Hematopoietic multipotent progenitor cell treated with erythropoietin and hydrocortisone succinate and interleukin-3 and kit ligand, for 4 days (in vitro differentiated cells): ENCODE data around the gene FLT3.

Experiments
- DNase-seq: peaks from one replicate; pipeline ENCODE4 v3.0.0-alpha.2; 2015

Gene FLT3

DNA sequence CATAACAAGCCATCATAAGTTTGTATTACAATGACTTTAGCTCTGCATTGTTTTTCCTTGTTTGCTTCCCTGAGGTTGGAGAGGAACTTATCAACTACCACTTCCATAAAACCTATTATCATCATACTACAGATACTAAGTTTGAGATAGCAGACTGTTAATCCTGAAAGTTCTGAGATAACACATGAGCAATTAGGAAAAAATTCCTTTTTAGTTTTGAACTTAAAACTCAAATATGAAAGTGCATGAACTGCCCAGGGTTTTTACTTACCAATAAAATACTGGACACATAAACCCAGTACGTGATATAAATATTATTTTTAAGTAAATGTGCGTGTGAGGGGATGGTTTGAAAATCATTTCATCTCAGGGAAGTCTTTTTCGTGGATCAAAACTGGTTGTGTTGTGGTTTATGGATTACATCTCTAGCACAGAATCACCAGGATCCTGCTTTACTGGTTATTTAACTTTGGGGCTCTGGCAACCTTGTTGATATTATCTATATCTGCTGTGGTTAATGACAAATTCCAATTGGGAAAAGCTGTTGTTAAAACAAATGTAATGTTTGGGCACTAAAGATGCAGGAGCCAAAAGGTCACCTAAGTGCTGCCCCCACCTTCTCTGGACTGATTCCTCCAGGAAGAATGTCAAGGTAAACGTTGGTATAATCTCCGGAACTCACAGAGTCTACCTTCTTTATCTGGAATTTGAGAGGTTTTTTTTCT lies 143.6 kb downstream of the FLT3 start:
- no peak for DNase-seq

DNA sequence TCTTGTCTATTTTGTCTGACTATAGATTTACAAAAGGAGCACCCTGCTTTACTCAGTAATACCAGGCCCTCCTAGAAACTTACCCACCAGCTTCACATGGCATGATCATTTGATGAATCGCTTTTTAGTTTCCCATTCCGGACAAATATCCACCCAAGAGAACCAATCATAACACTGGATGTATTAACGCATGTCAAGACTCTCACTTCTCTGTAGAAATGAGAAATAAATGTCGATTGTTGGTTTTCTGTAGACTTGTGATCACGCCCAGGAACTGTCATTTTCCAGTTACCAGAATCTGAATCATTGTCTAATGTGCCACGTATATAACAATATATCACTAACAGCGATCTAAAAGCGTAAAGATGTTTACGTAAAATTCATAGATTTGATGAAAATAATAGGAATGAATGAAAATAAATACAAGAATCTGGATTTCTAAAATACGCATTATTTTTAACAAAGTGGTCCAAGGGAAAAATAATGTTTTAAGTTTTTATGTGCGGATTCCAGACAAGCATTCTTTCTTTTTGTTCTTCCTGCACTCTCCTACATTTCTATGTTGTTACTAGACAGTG lies 145.3 kb downstream of the FLT3 start:
- no peak for DNase-seq

DNA sequence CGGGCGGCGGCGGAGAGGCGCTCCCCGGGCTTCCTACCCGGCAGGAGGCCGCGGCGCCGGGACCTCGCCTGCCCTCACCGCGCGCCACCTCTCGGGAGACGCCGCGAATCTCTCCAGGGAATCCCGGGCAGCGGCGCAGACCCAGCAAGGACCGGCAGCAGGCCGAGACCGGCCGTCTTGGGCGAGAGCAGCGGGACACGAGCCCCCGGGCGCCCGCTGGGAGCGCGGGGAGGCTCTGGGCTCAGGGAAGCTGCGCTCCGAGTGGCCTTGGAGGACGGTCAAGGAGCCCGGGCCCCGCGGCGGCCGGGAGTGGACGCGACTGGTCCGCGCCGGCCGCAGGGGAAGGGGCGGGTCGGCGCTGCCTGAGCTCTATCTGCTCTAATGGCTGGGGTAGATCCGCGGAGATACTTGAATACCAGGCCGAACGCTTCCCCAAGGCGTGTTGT lies 145.9 kb downstream of the FLT3 start:
- no peak for DNase-seq

DNA sequence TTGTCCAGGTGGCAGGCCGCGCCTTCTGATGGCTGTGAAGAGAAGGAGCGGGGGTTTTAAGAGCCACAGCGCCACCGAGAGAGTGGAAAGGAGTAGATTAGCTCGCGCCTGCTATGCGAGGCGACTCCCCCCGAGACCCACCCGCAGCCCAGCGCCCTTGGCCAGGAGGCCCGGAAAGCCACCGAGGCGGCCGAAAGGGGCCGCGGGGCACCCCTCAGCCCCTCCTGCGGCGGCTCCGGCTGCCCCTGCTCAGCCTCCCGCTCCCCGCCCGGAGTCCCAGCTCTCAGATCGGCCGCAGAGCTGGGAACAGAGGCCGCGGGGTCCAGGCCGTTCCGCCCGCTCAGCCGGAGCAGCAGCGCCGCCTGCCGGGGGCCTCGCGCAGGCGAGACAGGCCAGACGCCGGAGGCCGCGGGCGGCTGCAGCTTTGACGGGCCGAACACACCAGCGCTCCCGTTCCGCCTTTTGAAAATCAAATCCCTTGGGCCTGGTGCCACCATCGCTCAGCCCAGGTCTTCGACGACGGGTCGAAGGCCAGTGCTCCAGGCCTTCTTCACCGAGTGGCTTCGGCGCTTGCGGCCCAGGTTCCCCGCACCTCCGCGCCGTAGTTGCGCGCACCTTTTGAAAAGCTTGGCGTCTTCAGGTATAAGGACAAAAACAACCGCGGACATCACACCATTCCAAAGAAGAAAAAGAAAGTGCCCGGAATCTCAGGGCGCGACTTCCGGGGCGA lies 146.5 kb downstream of the FLT3 start:
- peak; percentile 86 for DNase-seq
